GM12878 (cell line): ENCODE data around the gene GTPBP6. TPM values are rescaled to one million over a fixed set of nuclear protein-coding genes. Genes with fewer than 3 reads are reported as not detected.

Experiments
- ATAC-seq: fragments of 200-7000 bp; cut with Tn5 transposase; 3 replicates; pipeline ENCODE4 v1.9.1; 2020; ENCODE audit warnings: mild to moderate bottlenecking, moderate library complexity
- BruUV-seq: library from RNA; stranded (reverse); fragments of 400-500 nt; replicated peaks from 2 replicates; lab custom pipeline; 2021; lab: Mats Ljungman, UMichigan
- CTCF ChIA-PET: fragments of 300-600 bp; sonication (Branson Sonifier 250); formaldehyde crosslinking; extraction: SDS; loops from one replicate; lab custom pipeline; 2021; ENCODE audit warnings: inconsistent platforms; lab: Yijun Ruan, JAX
- POLR2A ChIA-PET: fragments of 350-600 bp; formaldehyde crosslinking; extraction: SDS; loops from one replicate; lab custom pipeline; 2021; ENCODE audit warnings: inconsistent platforms; lab: Charles Lee
- RAD21 ChIA-PET: fragments of 300-600 bp; sonication (Branson Sonifier 250); formaldehyde crosslinking; loops from one replicate; lab custom pipeline; 2023; ENCODE audit warnings: antibody characterized with exemption; ENCODE audit not compliant: unreplicated experiment; lab: Charles Lee
- SMC1A ChIA-PET: fragments of 300-600 bp; sonication (Branson Sonifier 250); formaldehyde crosslinking; loops from one replicate; lab custom pipeline; 2023; ENCODE audit not compliant: unreplicated experiment, uncharacterized antibody; lab: Charles Lee
- DNase-seq: peaks from one replicate; pipeline ENCODE4 v3.0.0-alpha.2; 2011; ENCODE audit warnings: low read depth, low spot score
- FAIRE-seq: peaks from 3 replicates; lab custom pipeline; 2011; peaks lifted over from hg19 to GRCh38; lab: Jason Lieb, UNC
- H2AFZ ChIP-seq: 2 replicates; pipeline ENCODE4 v1.6.0; 2011; ENCODE audit warnings: low read depth, low read length, control low read depth; ENCODE audit not compliant: control insufficient read depth
- H3K27ac ChIP-seq: 2 replicates; pipeline ENCODE4 v1.5.1; 2011; ENCODE audit warnings: control low read depth; ENCODE audit not compliant: control insufficient read depth, insufficient read depth
- H3K27me3 ChIP-seq, 2 experiments: replicated peaks in 1 of 2; 2 replicates each; pipeline versions ENCODE4 v1.6.0 to v1.6.1; 2011; ENCODE audit warnings: low read length in 1 of 2; ENCODE audit not compliant: control insufficient read depth in 2 of 2, insufficient read depth in 2 of 2
- H3K36me3 ChIP-seq, 2 experiments: 2 replicates each; pipeline ENCODE4 v1.5.1; 2011; ENCODE audit warnings: low read length in 1 of 2; ENCODE audit not compliant: control insufficient read depth in 2 of 2, insufficient read depth in 2 of 2
- H3K4me1 ChIP-seq: 2 replicates; pipeline ENCODE4 v1.6.1; 2011; ENCODE audit warnings: mild to moderate bottlenecking, low read length, moderate library complexity, mixed read lengths; ENCODE audit not compliant: control insufficient read depth, insufficient read depth
- H3K4me2 ChIP-seq: 2 replicates; pipeline ENCODE4 v1.6.0; 2011; ENCODE audit warnings: control low read depth; ENCODE audit not compliant: control insufficient read depth, insufficient read depth
- H3K4me3 ChIP-seq: fragments of 200-600 bp; sonication (generic); 2 replicates; pipeline ENCODE4 v1.5.1; 2016
- H3K79me2 ChIP-seq: 2 replicates; pipeline ENCODE4 v1.6.0; 2011; ENCODE audit warnings: low read length; ENCODE audit not compliant: control insufficient read depth, insufficient read depth
- H3K9ac ChIP-seq: 2 replicates; pipeline ENCODE4 v1.8.0; 2011; ENCODE audit warnings: low read length, control low read depth, mixed read lengths; ENCODE audit not compliant: control insufficient read depth, insufficient read depth
- H3K9me3 ChIP-seq: replicated peaks from 3 replicates; pipeline ENCODE4 v1.5.1; 2011; ENCODE audit warnings: mild to moderate bottlenecking, low read length; ENCODE audit not compliant: control insufficient read depth, insufficient read depth
- H4K20me1 ChIP-seq: 2 replicates; pipeline ENCODE4 v1.6.0; 2011; ENCODE audit not compliant: control insufficient read depth, insufficient read depth
- CREB1 ChIP-seq: IDR thresholded peaks from 2 replicates; pipeline ENCODE4 v1.6.1; 2012; ENCODE audit warnings: low read depth, mild to moderate bottlenecking, inconsistent platforms
- EZH2 ChIP-seq: IDR thresholded peaks from 2 replicates; pipeline ENCODE4 v1.6.1; 2012; ENCODE audit warnings: low read depth, mild to moderate bottlenecking, control low read depth, inconsistent platforms, low read length, borderline replicate concordance; ENCODE audit not compliant: control insufficient read depth
- GATAD2B ChIP-seq: fragments of 450-650 bp; conservative IDR thresholded peaks from 2 replicates; pipeline ENCODE4 v1.6.1; 2017; ENCODE audit warnings: low read depth, mild to moderate bottlenecking, moderate library complexity
- MEF2A ChIP-seq: IDR thresholded peaks from 2 replicates; pipeline ENCODE4 v1.6.1; 2011; ENCODE audit warnings: low read depth, mild to moderate bottlenecking, low read length, moderate library complexity; ENCODE audit not compliant: insufficient read depth
- NFXL1 ChIP-seq: fragments of 450-650 bp; IDR thresholded peaks from 2 replicates; pipeline ENCODE4 v1.6.1; 2017; ENCODE audit warnings: antibody characterized with exemption, mild to moderate bottlenecking, borderline replicate concordance
- NFYA ChIP-seq: IDR thresholded peaks from 2 replicates; pipeline ENCODE4 v1.6.1; 2011; ENCODE audit warnings: low read depth, mild to moderate bottlenecking, low read length, improper control_type of control experiment, borderline replicate concordance
- RELA ChIP-seq: fragments of 450-650 bp; IDR thresholded peaks from 2 replicates; pipeline ENCODE4 v1.8.0; 2014; ENCODE audit warnings: borderline replicate concordance; ENCODE audit not compliant: partially characterized antibody
- SP1 ChIP-seq: IDR thresholded peaks from one replicate; pipeline ENCODE4 v1.6.1; 2011; ENCODE audit warnings: low read depth, low read length
- SPI1 ChIP-seq: IDR thresholded peaks from 2 replicates; pipeline ENCODE4 v1.6.1; 2011; ENCODE audit warnings: low read depth, mild to moderate bottlenecking, low read length, moderate library complexity, borderline replicate concordance; ENCODE audit not compliant: insufficient read depth
- ZBED1 ChIP-seq: IDR thresholded peaks from 2 replicates; pipeline ENCODE4 v1.6.1; 2016; ENCODE audit warnings: borderline replicate concordance
- WGBS: methylation state at CpG from one replicate; pipeline ENCODE4 v1.1.6; 2016; ENCODE audit warnings: low lambda C conversion rate; ENCODE audit not compliant: insufficient replicate concordance, insufficient coverage; ENCODE audit errors: missing lambda C conversion rate; 5-methylcytosine and 5-hydroxymethylcytosine counted together
- in situ Hi-C: fragments of 300-500 bp; cut with MboI; formaldehyde crosslinking; loops from 9 replicates; pipeline ENCODE4 v1.14.3; 2018; ENCODE audit warnings: mixed read lengths
- intact Hi-C: fragments of 100-400 bp; cut with micrococcal nuclease; formaldehyde crosslinking; loops from one replicate; pipeline ENCODE4 v1.14.2; 2022; ENCODE audit not compliant: unreplicated experiment
- polyA plus RNA-seq, 11 experiments: library from polyadenylated mRNA; depleted of rRNA in 4 of 11; unstranded in 6 of 11; stranded (reverse) in 5 of 11; fragments of >200 nt; fragmentation: Nextera tagmentation in 4 of 11; fragmentation: Illumina TruSeq in 1 of 11; extraction: Ambion mirVana in 4 of 11; extraction: Trizol in 1 of 11; gene quantifications; 1 replicate in 1 of 11; 2 replicates in 10 of 11; pipeline versions ENCODE4 v1.2.1 to v1.2.3, GENCODE V29; 2011 to 2016; ENCODE audit warnings: inconsistent platforms in 2 of 11, missing spikeins in 2 of 11, low read depth in 1 of 11
- total RNA-seq, 4 experiments: library from RNA; depleted of rRNA in 3 of 4; stranded (reverse); fragments of >200 nt in 3 of 4; fragmentation: Illumina TruSeq in 1 of 4; extraction: Trizol in 1 of 4; gene quantifications; 2 replicates each; pipeline versions ENCODE4 v1.2.1 to v1.2.3, GENCODE V29; 2013 to 2021
- TF ChIP-seq, protein P1 (sequence below): fragments of 450-650 bp; IDR thresholded peaks from 2 replicates; pipeline ENCODE4 v1.6.1; 2018; ENCODE audit warnings: mild to moderate bottlenecking, low read depth, moderate library complexity; ENCODE audit not compliant: partially characterized antibody
- TF ChIP-seq, protein P2 (sequence below): fragments of 150-350 bp; IDR thresholded peaks from 2 replicates; pipeline ENCODE4 v1.6.1; 2014; ENCODE audit warnings: mild to moderate bottlenecking, low read depth, low read length
- TF ChIP-seq, protein P3 (sequence below): fragments of 450-650 bp; conservative IDR thresholded peaks from 2 replicates; pipeline ENCODE4 v1.6.1; 2017; ENCODE audit warnings: mild to moderate bottlenecking, moderate library complexity

Gene GTPBP6
- total and polyA plus RNA-seq, 10 of the 15 experiments (the other 5 are each of a cell fraction or from before 2014, with no cell fraction given) = 0.31 to 71.0 (median 21.1) TPM

DNA sequence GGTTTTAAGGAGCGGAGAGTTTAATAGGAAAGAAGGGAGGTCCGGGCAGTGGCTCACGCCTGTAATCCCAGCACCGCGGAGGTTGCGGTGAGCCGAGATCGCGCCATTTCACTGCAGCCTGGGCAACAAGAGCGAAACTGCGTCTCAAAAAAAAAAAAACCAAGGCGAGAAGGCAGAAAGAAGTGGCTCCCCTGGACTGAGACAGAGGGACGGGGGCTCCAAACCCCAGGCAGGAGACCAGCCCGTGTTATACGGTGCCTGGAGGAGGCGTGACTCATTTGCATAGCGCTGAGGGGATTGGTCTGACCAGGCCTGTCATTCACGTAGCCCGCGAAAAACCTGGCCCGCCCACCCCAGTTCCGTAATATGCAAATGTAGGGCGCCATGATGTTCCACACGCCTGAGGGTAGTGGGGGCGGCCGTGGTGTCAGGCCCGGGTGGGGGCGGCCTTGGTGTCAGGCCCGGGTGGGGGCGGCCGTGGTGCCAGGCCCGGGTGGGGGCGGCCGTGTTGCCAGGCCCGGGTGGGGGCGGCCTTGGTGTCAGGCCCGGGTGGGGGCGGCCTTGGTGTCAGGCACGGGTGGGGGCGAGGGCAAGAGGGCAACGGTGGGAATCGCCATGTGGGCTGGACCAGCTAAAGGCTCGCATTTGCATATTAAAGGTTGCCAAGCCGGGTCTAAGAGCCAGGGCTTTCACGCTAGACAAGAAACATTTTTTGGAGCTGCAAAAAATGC is 35.3 kb downstream of the GTPBP6 start:
- ChIA-PET SMC1A (no interaction called here), CTCF (no interaction called here), RAD21 (no interaction called here), POLR2A (no interaction called here)
- Histone ChIP-seq H3K4me2 (peak overlapping the region; percentile 62), H3K9me3 (no peaks in the 10 kb centered on the region), H3K4me3 (peak overlapping the region; percentile 67), H3K27me3 (no peaks in the 10 kb centered on the region), H4K20me1 (no peaks in the 10 kb centered on the region), H3K79me2 (no peaks in the 10 kb centered on the region; the same call in 1 of the 2 replicates), H3K27ac (peak overlapping the region; percentile 64), H3K9ac (peak overlapping the region; percentile 74), H3K4me1 (peaks cover 11% of the 10 kb centered on the region), H2AFZ (peak overlapping the region; percentile 73), H3K36me3 (peaks cover 5 to 11% of the 10 kb centered on the region in 2 experiments; a peak in 3 of 4 replicates)
- in situ Hi-C loops (no loop called here), intact Hi-C loops (loop anchor here (5.0 kb wide), 1 partner anchor 34 kb away; the partner anchor contains the start of gene GTPBP6)
- FAIRE-seq (peak; percentile 98), ATAC-seq (peak; percentile 99), DNase-seq (peak; percentile 86)
- BruUV-seq = no TSS peak
- WGBS = 0% methylated on average over 24 of the region's 45 CpGs
- TF ChIP-seq NFXL1 (no peak), RELA (no peak), SPI1 (peak; percentile 34; the same call in 1 of the 2 replicates), SP1 (peak; percentile 80), EZH2 (no peak), CREB1 (peak; percentile 66), MEF2A (no peak), NFYA (no peak), GATAD2B (no peak), ZBED1 (no peak)
- TF ChIP-seq, protein P1, sequence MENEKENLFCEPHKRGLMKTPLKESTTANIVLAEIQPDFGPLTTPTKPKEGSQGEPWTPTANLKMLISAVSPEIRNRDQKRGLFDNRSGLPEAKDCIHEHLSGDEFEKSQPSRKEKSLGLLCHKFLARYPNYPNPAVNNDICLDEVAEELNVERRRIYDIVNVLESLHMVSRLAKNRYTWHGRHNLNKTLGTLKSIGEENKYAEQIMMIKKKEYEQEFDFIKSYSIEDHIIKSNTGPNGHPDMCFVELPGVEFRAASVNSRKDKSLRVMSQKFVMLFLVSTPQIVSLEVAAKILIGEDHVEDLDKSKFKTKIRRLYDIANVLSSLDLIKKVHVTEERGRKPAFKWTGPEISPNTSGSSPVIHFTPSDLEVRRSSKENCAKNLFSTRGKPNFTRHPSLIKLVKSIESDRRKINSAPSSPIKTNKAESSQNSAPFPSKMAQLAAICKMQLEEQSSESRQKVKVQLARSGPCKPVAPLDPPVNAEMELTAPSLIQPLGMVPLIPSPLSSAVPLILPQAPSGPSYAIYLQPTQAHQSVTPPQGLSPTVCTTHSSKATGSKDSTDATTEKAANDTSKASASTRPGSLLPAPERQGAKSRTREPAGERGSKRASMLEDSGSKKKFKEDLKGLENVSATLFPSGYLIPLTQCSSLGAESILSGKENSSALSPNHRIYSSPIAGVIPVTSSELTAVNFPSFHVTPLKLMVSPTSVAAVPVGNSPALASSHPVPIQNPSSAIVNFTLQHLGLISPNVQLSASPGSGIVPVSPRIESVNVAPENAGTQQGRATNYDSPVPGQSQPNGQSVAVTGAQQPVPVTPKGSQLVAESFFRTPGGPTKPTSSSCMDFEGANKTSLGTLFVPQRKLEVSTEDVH = peak; percentile 76
- TF ChIP-seq, protein P2, sequence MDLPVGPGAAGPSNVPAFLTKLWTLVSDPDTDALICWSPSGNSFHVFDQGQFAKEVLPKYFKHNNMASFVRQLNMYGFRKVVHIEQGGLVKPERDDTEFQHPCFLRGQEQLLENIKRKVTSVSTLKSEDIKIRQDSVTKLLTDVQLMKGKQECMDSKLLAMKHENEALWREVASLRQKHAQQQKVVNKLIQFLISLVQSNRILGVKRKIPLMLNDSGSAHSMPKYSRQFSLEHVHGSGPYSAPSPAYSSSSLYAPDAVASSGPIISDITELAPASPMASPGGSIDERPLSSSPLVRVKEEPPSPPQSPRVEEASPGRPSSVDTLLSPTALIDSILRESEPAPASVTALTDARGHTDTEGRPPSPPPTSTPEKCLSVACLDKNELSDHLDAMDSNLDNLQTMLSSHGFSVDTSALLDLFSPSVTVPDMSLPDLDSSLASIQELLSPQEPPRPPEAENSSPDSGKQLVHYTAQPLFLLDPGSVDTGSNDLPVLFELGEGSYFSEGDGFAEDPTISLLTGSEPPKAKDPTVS = no peak
- TF ChIP-seq, protein P3, sequence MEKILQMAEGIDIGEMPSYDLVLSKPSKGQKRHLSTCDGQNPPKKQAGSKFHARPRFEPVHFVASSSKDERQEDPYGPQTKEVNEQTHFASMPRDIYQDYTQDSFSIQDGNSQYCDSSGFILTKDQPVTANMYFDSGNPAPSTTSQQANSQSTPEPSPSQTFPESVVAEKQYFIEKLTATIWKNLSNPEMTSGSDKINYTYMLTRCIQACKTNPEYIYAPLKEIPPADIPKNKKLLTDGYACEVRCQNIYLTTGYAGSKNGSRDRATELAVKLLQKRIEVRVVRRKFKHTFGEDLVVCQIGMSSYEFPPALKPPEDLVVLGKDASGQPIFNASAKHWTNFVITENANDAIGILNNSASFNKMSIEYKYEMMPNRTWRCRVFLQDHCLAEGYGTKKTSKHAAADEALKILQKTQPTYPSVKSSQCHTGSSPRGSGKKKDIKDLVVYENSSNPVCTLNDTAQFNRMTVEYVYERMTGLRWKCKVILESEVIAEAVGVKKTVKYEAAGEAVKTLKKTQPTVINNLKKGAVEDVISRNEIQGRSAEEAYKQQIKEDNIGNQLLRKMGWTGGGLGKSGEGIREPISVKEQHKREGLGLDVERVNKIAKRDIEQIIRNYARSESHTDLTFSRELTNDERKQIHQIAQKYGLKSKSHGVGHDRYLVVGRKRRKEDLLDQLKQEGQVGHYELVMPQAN = no peak
